Hindlimb muscle (tissue), 1 donor: Measurements from ENCODE around the gene TIMM10. TPM values are rescaled to one million over a fixed set of nuclear protein-coding genes. Genes with fewer than 3 reads are reported as not detected.
"Not testable (repeated sequence)": the region's sequence is repeated elsewhere in the genome, so short reads cannot be mapped to it uniquely, and the experiment has no call there.

ENCODE experiments used
- DNase-seq: peaks from one replicate; pipeline ENCODE4 v3.0.0-alpha.2; 2013
- polyA plus RNA-seq: library from polyadenylated mRNA; unstranded; fragments of 120-200 nt; gene quantifications from one replicate; pipeline ENCODE4 v1.2.1, GENCODE V29; 2013; ENCODE audit not compliant: insufficient read length

Gene TIMM10
- polyA plus RNA-seq, 1 donor, result 32.9 TPM

DNA sequence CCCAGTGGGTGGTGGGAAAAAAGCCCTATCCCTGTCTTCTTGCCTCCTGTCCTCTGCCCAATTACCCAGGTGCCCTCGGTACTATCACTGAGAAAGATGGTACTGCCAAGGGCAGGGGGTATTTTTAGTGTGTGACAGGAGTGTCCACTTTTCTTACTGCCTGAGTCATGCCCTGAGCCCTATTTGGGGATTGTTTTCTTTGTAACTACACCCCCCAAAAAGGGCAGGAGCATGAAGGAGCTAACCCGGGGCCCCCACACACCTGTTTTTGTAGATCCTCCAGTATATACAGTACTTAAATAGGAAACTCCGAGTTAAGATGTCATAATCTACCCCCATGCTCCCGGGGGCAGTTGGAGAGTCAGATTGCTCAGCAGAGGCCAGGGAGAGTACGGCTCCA lies 10.6 kb upstream of the TIMM10 start:
- no peak for DNase-seq

DNA sequence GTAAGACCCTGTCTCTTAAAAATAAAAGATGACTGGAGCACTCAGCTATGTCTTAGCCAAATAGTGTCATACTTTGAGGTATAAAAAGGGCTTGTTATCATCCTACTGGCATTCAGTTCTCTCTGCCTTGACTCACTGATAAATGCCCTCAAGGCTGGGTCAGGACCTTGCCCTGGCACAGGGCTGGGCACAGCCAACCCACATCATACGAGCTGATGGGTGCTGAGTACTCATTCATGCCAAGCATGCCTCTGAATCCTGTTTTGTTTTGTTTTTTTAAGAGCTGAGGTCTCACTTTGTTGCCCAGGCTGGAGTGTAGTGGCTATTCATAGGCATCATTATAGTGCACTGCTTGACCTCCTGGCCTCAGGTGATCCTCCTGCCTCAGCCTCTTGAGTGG lies 8.8 kb upstream of the TIMM10 start:
- DNase-seq, result no peak

DNA sequence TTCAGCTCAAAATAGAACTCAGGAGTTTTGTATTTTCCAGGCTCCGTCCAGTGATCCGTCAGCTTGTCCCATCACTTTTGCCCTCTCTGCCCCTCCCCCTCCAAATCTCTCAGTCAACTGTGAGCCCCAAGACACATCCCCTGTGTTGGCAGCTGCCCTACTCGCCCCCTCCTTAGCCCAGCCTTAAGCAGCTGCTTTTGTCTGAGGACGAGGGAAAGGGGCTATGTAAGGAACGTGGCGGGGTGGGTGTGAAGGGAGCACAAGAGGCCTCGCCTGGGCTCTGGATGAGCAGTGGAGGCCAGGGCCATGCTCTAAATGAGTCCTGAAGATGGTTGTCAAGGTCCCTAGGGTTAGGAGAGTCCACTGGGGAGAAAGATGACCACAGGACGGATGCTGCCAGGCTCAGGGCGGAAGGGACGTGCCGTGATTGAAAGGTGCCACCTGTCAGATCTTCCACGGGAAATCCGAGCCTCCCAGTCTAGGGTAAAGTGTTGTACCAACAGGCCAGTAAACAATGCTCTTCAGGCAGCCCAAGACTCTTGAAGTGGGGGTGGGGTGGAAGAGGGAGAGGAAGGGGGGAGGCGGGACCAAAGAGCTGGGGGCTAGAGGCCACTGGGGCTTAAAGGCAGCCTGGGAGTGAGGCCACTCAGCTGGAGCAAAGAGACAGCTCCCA lies 6.5 kb upstream of the TIMM10 start, which contains the start of gene SMTNL1:
Gene SMTNL1 (plus strand): TSS at position 649 of the 673 bp plus-strand sequence. CDS start 5,048 bp downstream, outside the sequence.
- DNase-seq, result no peak

DNA sequence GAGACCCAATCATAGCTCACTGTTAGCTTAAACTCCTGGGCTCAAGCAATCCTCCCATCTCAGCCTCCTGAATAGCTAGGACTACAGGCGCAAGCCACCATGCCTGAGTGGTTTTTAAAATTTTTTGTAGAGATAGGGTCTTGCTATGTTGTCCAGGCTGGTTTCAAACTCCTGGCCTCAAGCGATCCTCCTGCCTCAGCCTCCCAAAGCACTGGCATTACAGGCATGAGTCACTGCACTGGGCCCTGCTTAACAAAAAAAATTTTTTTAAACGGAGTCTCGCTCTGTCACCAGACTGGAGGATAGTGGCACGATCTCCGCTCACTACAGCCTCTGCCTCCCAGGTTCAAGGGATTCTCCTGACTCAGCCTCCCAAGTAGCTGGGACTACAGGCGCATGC lies 3.9 kb upstream of the TIMM10 start:
- not testable (repeated sequence) for DNase-seq

DNA sequence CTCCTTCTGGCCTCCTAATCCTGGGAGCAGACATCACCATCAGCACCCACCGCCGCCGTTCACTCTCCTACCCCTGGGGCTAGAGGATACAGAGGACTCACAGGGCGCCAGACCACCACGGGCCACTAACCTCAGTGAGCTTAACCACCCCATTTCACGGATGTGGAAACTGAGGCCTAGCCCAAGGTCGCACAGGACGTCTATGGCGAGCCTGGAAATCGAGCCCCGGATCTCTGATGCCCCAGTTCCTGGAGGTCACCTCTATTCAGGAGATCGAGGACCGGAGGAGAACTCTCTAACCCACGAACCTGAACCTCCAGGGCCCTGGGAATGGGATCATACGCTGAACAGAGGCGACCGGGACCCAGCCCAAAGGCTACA lies 349 bp downstream of the TIMM10 start:
- no peak for DNase-seq

GRCh38 chr11:57529012-57529411 lies 1.5 kb downstream of the TIMM10 start:
- no peak for DNase-seq

DNA sequence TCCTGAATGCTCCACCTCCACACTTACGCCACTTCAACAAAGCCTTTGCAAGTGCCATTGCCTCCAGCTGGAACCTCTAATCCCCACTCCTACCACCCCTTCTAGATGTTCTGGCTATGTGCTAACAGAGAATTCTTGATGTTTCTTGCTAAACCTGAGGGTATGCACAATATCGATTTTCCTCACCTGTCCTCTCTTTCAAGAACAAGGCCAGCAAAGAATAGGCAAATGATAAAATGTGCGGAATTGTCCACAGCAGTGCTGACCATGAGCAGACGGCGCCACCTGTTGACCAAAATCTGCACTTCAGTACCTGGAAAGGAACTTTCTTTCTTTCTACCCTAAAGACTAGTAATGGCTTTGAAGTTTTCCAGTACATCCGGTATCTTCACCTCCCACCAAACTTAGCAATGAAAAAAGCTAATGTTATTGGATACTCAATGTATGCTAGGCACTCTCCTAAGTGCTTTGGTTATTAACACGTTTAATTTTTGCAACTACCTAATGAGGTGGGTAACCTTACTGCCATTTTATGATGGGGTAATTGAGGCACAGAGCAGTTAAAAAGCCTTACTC lies 3.4 kb downstream of the TIMM10 start:
- DNase-seq, result peak; percentile 65

- DNase-seq, result no peak
Measured at GRCh38 chr11:57523419-57523818, 7.1 kb downstream of the TIMM10 start.

DNA sequence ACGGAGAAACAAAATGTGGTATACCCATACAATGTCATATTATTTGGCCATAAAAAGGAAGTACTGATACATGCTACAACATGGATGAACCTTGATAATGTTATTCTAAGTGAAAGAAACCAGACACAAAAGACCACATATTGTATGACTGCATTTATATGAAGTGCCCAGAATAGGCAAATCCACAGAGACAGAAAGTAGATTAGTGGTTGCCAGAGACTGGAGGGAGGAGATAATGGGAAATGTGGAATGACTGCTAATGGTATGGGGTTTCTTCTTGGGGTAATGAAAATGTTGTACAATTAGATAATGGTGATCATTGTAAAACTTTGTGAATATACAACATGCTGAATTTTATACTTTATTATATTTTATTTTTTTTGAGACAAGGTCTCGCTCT lies 9.4 kb downstream of the TIMM10 start:
- DNase-seq, result no peak

GRCh38 chr11:57516061-57516443 lies 14.5 kb downstream of the TIMM10 start:
- DNase-seq, result no peak

- DNase-seq, result peak; percentile 64
Measured at GRCh38 chr11:57515332-57516060, 15.1 kb downstream of the TIMM10 start, which contains the start of gene SLC43A1. TSS of gene SLC43A1 (minus strand) at chr11:57515702. CDS start at chr11:57514111, 1,591 bp downstream.

- no peak for DNase-seq
Measured at GRCh38 chr11:57514538-57515331, 15.8 kb downstream of the TIMM10 start.

DNA sequence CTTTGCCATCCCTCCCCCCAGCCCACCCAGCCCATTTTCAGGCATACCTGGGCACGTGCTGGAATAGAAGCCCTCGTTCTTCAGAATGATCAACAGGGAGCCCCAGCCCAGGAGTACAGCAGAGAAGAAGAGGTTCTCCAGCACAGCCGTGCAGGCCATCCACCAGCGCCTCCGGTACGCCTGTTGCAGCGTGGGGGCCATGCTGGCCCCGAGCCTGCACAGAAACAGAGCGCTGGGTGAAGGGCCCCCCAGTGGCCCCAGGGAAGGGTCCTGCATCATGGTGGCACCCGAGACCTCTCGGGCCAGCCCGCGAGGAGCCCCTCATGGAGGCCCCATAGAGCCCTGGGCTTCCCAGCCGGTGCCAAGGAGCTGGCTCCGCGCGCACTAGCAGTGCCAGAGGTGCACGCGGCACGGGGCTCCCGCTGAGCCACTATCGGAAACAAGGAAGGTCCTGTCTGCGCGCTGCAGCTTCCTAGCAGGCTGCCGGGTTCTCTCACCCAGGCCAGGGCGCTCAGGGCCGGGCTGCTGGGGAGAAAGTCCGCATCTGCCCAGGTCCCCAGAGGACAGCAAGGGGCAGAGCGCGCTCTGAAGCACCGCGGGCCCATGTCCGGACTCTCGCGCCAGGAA lies 16.5 kb downstream of the TIMM10 start:
- DNase-seq, result no peak

DNA sequence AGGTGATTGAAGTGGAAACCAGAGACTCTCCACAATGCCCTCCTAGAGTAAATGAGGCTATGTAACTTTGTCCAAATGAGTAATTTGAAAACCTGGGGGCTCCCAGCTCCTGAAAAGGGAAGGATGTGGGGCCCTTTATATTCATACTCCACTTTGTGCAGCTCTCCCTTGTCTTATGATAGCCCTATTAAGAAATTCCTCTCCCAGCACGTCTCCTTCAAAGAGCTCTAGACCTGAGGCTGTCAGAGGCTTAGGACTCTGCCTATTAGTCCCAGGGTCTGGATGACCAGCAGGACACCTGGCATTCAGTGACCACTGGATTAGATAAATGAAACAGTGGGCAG lies 17.1 kb downstream of the TIMM10 start:
- DNase-seq, result no peak

DNA sequence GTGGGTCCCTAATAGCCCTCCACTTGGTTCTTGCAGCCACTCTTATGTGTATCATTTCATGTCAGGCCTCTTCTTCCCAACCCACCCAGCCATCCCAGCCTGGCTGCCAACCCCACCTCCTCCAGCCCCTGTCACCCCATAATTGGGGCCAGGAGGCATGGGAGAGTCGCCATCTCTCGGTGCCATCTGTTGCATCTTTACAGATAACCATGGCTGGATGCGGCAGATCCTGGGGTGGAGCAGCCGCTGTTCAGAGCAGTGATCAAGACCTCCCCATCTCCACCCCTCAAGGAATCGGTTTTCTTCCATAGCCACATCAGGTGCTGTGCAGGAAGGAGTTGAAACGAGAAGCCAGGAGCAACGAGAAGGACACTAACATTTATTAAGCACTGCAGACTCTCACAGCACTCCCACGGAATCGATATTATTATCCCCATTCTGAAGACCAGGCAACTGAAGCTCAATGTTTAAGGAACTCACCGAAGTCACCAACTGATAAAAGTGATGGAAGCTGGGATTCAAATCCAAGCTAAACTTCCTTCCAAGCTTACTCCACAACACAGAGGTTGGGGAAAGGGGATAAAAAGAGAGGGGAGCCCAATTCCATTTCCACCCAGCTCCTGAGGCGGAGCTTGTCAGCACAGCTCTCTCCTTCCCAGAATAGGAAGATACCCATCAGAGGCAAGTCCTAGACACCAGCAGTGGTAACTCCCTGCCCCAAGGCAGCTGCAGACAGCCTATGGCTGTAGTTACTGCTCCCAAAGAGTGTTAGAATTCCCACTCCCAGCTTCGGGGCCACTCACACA lies 17.7 kb downstream of the TIMM10 start:
- no peak for DNase-seq

DNA sequence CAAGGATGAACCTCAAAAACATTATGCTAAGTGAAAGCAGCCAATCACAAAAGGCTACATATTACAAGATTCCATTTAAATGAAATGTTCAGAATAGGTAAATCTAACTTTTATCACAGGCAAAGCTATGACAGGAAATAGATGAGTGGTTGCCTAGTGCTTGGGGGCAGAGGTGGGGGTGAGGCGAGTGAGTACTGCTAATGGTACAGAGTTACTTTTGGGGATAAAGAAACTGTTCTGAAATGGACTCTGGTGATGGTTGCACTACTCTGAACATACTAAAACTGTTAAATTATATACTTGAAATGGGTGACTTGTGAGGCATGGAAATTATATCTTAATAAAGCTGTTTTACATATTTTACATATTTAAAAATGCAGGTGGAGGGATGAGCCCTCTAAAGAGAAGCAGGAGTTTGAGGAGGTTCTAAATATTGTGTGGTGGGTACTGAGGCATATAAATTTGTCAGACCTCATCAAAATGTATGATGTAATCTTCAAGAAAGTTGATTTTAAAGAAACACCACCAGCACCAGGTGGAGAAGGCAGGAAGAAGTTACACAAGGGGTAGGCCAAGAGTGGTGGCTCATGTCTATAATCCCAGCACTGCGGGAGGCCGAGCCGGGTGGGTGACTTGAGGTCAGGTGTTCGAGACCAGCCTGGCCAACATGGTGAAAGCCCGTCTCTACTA lies 18.7 kb downstream of the TIMM10 start:
- no peak for DNase-seq

DNA sequence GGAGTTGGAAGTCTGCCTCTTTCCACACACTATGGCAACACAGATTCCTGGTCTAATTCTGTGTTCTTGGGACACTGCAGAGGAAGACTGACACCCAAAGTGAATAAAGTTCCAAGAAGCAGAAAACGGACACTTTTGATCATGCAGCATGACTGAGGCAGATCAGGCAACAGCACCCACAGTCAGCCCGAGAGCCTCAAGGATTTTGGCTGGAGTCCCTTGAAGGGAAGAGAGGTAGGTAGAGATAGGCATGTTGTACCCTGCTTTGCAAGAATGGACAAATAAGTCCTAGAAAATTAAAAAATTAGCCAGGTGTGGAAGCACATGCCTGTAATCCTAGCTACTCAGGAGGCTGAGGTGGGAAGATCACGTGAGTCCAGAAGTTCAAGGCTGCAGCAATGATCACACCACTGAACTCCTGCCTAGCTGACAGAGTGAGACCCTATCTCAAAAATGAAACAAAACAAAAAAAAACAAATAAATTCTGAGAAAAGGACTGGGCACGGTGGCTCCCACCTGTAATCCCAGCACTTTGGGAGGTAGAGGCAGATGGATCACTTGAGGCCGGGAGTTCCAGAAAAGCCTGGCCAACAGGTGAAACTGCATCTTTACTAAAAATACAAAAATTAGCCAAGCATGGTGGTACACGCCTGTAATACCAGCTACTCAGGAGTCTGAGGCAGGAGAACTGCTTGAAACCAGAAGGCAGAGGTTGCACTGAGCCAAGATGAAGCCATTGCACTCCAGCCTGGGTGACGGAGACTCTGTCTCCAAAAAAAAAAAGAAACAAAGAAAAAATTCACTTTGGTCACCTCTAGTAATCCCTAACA lies 22.0 kb downstream of the TIMM10 start:
- DNase-seq, result no peak

DNA sequence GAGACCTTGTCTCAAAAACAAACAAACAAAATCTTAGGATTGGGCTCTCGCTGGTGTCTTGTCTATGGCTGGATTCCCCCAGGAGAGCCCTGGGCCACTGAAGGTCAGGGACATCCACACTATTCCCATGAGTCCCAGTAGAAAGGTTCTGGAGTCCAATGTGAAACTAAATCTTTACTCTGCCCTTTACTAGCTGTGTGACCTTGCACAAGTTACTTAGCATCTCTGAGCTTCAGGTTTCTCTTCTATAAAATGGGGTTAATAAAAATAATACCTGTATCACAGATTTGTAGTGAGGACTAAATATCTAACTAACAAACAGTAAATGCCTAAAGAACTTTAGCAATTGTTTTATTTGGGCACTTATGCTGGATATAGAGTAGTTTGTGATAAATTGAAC lies 24.0 kb downstream of the TIMM10 start:
- no peak for DNase-seq

GRCh38 chr11:57504511-57504910 lies 26.0 kb downstream of the TIMM10 start:
- DNase-seq, result no peak

DNA sequence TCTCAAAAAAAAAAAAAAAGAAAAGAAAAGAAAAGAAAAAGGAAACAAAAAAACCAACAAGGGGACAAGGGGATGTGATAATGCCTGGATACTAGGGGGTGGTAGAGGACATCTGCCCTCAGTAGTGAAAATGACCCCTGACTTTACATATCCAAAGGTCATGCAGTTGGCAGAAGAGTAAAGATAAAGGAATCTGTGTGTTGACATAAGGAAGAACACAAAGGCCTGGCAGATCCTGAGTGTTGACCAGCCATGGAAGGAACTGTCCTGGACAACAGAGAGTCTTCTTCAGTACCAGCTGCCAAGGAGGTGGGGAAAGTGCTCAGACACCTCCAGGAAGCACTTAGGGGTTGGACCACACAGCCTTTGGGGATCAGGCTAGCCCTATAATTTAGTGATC lies 27.7 kb downstream of the TIMM10 start:
- no peak for DNase-seq
